AG04450 (cell line): ENCODE measurements around the gene MED9. TPM values are rescaled to one million over a fixed set of nuclear protein-coding genes. Genes with fewer than 3 reads are reported as not detected.
A peak's percentile ranks its signal among the peaks of the same experiment; 100 is the strongest.

ENCODE experiments used
- CTCF ChIA-PET: fragments of 300-600, 350-600 bp; formaldehyde crosslinking; extraction: SDS; loops from one replicate; lab custom pipeline; 2022; ENCODE audit warnings: antibody characterized with exemption, inconsistent platforms; lab: Charles Lee
- POLR2A ChIA-PET: fragments of 350-600 bp; formaldehyde crosslinking; extraction: SDS; loops from one replicate; lab custom pipeline; 2021; ENCODE audit warnings: antibody characterized with exemption, inconsistent platforms; lab: Yijun Ruan, JAX
- DNase-seq: peaks from one replicate; pipeline ENCODE4 v3.0.0-alpha.2; 2011; ENCODE audit warnings: low read depth, low spot score
- H3K27ac ChIP-seq: one replicate; pipeline ENCODE4 v1.5.1; 2012; ENCODE audit warnings: low read depth, low read length, control low read depth
- H3K27me3 ChIP-seq: one replicate; pipeline ENCODE4 v1.6.0; 2012; ENCODE audit warnings: low read length; ENCODE audit not compliant: control insufficient read depth, insufficient read depth
- H3K4me3 ChIP-seq: 2 replicates; pipeline ENCODE4 v1.5.1; 2011; ENCODE audit warnings: mild to moderate bottlenecking, low read depth, low read length, control low read depth
- H3K9me3 ChIP-seq: 2 replicates; pipeline ENCODE4 v1.5.1; 2012; ENCODE audit warnings: low read length; ENCODE audit not compliant: control insufficient read depth, insufficient read depth
- CTCF ChIP-seq: IDR thresholded peaks from 2 replicates; pipeline ENCODE4 v1.5.1; 2011; ENCODE audit warnings: low read depth, low read length, control low read depth, inconsistent platforms
- polyA plus RNA-seq: library from polyadenylated mRNA; depleted of rRNA; stranded (reverse); fragments of >200 nt; gene quantifications from 2 replicates; pipeline ENCODE4 v1.2.3, GENCODE V29; 2011

MED9 gene
- polyA plus RNA-seq, 1 experiment, result 11.6 TPM

- Histone ChIP-seq H3K27me3 (peaks cover 2% of the 10 kb centered on the region), H3K4me3 (peak within 1 kb of the TSS; percentile 66), H3K9me3 (peaks cover 7% of the 10 kb centered on the region), H3K27ac (peak within 1 kb of the TSS; percentile 11)
- peak; percentile 56 for TF ChIP-seq CTCF
- ChIA-PET CTCF (interaction anchor here (0.6 to 2.7 kb wide), 50 partner anchors 9 to 537 kb away, joined by 3 to 49 read pairs (median 4); partner anchors contain the start of gene PEMT), POLR2A (interaction anchor here (0.6 to 2.7 kb wide), 49 partner anchors 8 to 1442 kb away, joined by 3 to 39 read pairs (median 4); partner anchors contain the start of gene PEMT)
- peak; percentile 56 for DNase-seq
Measured at GRCh38 chr17:17496189-17497064, 19.6 kb downstream of the MED9 start, which contains the start of gene RASD1. RASD1 (minus strand) TSS chr17:17496395; CDS start chr17:17496181, 214 bp downstream.

GRCh38 chr17:17497065-17497844, 20.5 kb downstream of the MED9 start:
- no peak for TF ChIP-seq CTCF
- DNase-seq, result no peak
- ChIA-PET CTCF (interaction anchor here (0.6 to 2.7 kb wide), 46 partner anchors 8 to 536 kb away, joined by 3 to 49 read pairs (median 4); partner anchors contain the start of gene PEMT), POLR2A (interaction anchor here (0.6 to 2.7 kb wide), 18 partner anchors 10 to 243 kb away, joined by 3 to 39 read pairs (median 6); no protein-coding TSS in a partner anchor)
- Histone ChIP-seq H3K27me3 (peaks cover 2% of the 10 kb centered on the region), H3K4me3 (peak overlapping the region; percentile 29; the same call in 1 of the 2 replicates), H3K9me3 (peaks cover 7% of the 10 kb centered on the region), H3K27ac (no peak overlapping the region)

- CTCF ChIA-PET, result interaction anchor here (0.6 to 2.7 kb wide), 15 partner anchors 7 to 148 kb away, joined by 3 to 49 read pairs (median 7); partner anchors contain the start of gene PEMT
- POLR2A ChIA-PET, result no interaction called here
- TF ChIP-seq CTCF, result no peak
- H3K4me3 ChIP-seq, result no peak overlapping the region
- peaks cover 2% of the 10 kb centered on the region for H3K27me3 ChIP-seq
- no peak for DNase-seq
- H3K27ac ChIP-seq, result no peak overlapping the region
- H3K9me3 ChIP-seq, result peaks cover 7% of the 10 kb centered on the region
Measured at GRCh38 chr17:17497845-17498520, 21.2 kb downstream of the MED9 start.

- POLR2A ChIA-PET, result no interaction called here
- Histone ChIP-seq H3K4me3 (no peak overlapping the region), H3K9me3 (peaks cover 7% of the 10 kb centered on the region), H3K27ac (no peak overlapping the region), H3K27me3 (peaks cover 2% of the 10 kb centered on the region)
- no peak for TF ChIP-seq CTCF
- CTCF ChIA-PET, result interaction anchor here (2.2 kb wide), 1 partner anchor 143 kb away, joined by 11 read pairs; no protein-coding TSS in a partner anchor
- no peak for DNase-seq
Measured at GRCh38 chr17:17498606-17499301, 22.0 kb downstream of the MED9 start.
